H1 (cell line): ENCODE measurements around the gene ZHX3. TPM values are rescaled to one million over a fixed set of nuclear protein-coding genes. Genes with fewer than 3 reads are reported as not detected.
A peak's percentile ranks its signal among the peaks of the same experiment; 100 is the strongest.

ENCODE experiments used
- CTCF ChIA-PET: fragments of 300-600 bp; sonication (Branson Sonifier 250); formaldehyde crosslinking; loops from one replicate; lab custom pipeline; 2021; ENCODE audit not compliant: partially characterized antibody; lab: Charles Lee
- POLR2A ChIA-PET: fragments of 300-600 bp; sonication (Branson Sonifier 250); formaldehyde crosslinking; loops from one replicate; lab custom pipeline; 2021; ENCODE audit warnings: inconsistent platforms; ENCODE audit not compliant: partially characterized antibody; lab: Charles Lee
- DNase-seq, 2 experiments: peaks; one replicate each; pipeline versions ENCODE4 v3.0.0 to v3.0.0-alpha.2; 2010 to 2022; ENCODE audit warnings: low spot score in 2 of 2, low read depth in 1 of 2, mixed read lengths in 1 of 2
- FAIRE-seq: peaks from 2 replicates; lab custom pipeline; 2011; peaks lifted over from hg19 to GRCh38; lab: Jason Lieb, UNC
- H2AFZ ChIP-seq: 2 replicates; pipeline ENCODE4 v1.8.1; 2012; ENCODE audit warnings: low read length, inconsistent platforms
- H2AK5ac ChIP-seq: 2 replicates; pipeline ENCODE4 v1.6.1; 2013; ENCODE audit warnings: low read depth, low read length
- H2BK120ac ChIP-seq: replicated peaks from 2 replicates; pipeline ENCODE3; 2013; ENCODE audit warnings: low read depth, low read length, inconsistent platforms
- H2BK12ac ChIP-seq: 2 replicates; pipeline ENCODE4 v1.6.1; 2013; ENCODE audit warnings: low read depth, low read length
- H2BK15ac ChIP-seq: 2 replicates; pipeline ENCODE4 v1.6.1; 2013; ENCODE audit warnings: low read length
- H2BK20ac ChIP-seq: 2 replicates; pipeline ENCODE4 v1.6.1; 2013; ENCODE audit warnings: low read length
- H2BK5ac ChIP-seq: 2 replicates; pipeline ENCODE4 v1.6.1; 2013; ENCODE audit warnings: low read depth, low read length
- H3K14ac ChIP-seq: 2 replicates; pipeline ENCODE4 v1.6.1; 2013; ENCODE audit warnings: inconsistent platforms; ENCODE audit not compliant: insufficient read length
- H3K18ac ChIP-seq: 2 replicates; pipeline ENCODE4 v1.6.1; 2013; ENCODE audit warnings: low read length; ENCODE audit errors: extremely low read depth
- H3K23ac ChIP-seq: 2 replicates; pipeline ENCODE4 v1.6.1; 2013; ENCODE audit warnings: inconsistent platforms; ENCODE audit not compliant: insufficient read length
- H3K23me2 ChIP-seq: 2 replicates; pipeline ENCODE4 v1.6.1; 2013; ENCODE audit warnings: low read depth, low read length
- H3K27ac ChIP-seq: 2 replicates; pipeline ENCODE4 v1.6.1; 2011; ENCODE audit warnings: low read depth, low read length, inconsistent platforms
- H3K27me3 ChIP-seq, 4 experiments: replicated peaks in 1 of 4; 1 replicate in 1 of 4; 2 replicates in 3 of 4; pipeline versions ENCODE4 v1.6.1 to v1.8.1; 2011 to 2013; ENCODE audit warnings: low read length in 3 of 4, mild to moderate bottlenecking in 3 of 4, inconsistent platforms in 2 of 4, mixed read lengths in 2 of 4, moderate library complexity in 1 of 4; ENCODE audit not compliant: control insufficient read depth in 3 of 4, insufficient read depth in 3 of 4; ENCODE audit errors: extremely low read depth in 1 of 4
- H3K36me3 ChIP-seq, 4 experiments: 2 replicates each; pipeline versions ENCODE4 v1.6.1 to v1.8.1; 2011 to 2013; ENCODE audit warnings: mild to moderate bottlenecking in 4 of 4, low read length in 3 of 4, moderate library complexity in 2 of 4, control low read depth in 1 of 4, inconsistent platforms in 1 of 4; ENCODE audit not compliant: insufficient read depth in 4 of 4, control insufficient read depth in 2 of 4
- H3K4ac ChIP-seq: replicated peaks from 2 replicates; pipeline ENCODE3; 2013; ENCODE audit warnings: low read length, low read depth, mixed read lengths, inconsistent platforms; ENCODE audit not compliant: insufficient read length
- H3K4me1 ChIP-seq, 4 experiments: replicated peaks in 1 of 4; 1 replicate in 1 of 4; 2 replicates in 3 of 4; pipeline versions ENCODE4 v1.6.1 to v1.8.1; 2011 to 2013; ENCODE audit warnings: low read length in 3 of 4, inconsistent platforms in 2 of 4, mixed read lengths in 1 of 4; ENCODE audit not compliant: insufficient read depth in 4 of 4, control insufficient read depth in 3 of 4
- H3K4me2 ChIP-seq, 2 experiments: 2 replicates each; pipeline versions ENCODE4 v1.6.1 to v1.8.1; 2011 to 2013; ENCODE audit warnings: low read depth in 2 of 2, low read length in 2 of 2, control low read depth in 1 of 2, inconsistent platforms in 1 of 2, mild to moderate bottlenecking in 1 of 2; ENCODE audit not compliant: insufficient read depth in 1 of 2
- H3K4me3 ChIP-seq, 4 experiments: fragments of 200-600, 300-600 bp in 1 of 4; sonication (generic), shearing (Covaris generic), sonication (Bioruptor Twin) in 1 of 4; 2 replicates each; pipeline versions ENCODE4 v1.5.1 to v1.8.1; 2011 to 2016; ENCODE audit warnings: low read length in 4 of 4, low read depth in 3 of 4, control low read depth in 2 of 4, inconsistent platforms in 2 of 4, mild to moderate bottlenecking in 2 of 4, mixed read lengths in 1 of 4, moderate library complexity in 1 of 4; ENCODE audit not compliant: insufficient read depth in 2 of 4; ENCODE audit errors: extremely low read depth in 1 of 4
- H3K56ac ChIP-seq: replicated peaks from 2 replicates; pipeline ENCODE3; 2013; ENCODE audit warnings: low read depth, mild to moderate bottlenecking, mixed read lengths, low read length, inconsistent platforms; ENCODE audit not compliant: insufficient read length
- H3K79me1 ChIP-seq: 2 replicates; pipeline ENCODE4 v1.6.1; 2013; ENCODE audit warnings: low read depth, low read length, control low read depth
- H3K79me2 ChIP-seq, 2 experiments: 2 replicates each; pipeline versions ENCODE4 v1.6.1 to v1.8.1; 2012 to 2013; ENCODE audit warnings: low read length in 2 of 2, mild to moderate bottlenecking in 2 of 2, inconsistent platforms in 1 of 2; ENCODE audit not compliant: insufficient read depth in 2 of 2, control insufficient read depth in 1 of 2
- H3K9ac ChIP-seq, 4 experiments: replicated peaks in 1 of 4; 1 replicate in 1 of 4; 2 replicates in 3 of 4; pipeline versions ENCODE4 v1.6.1 to v1.8.1; 2011 to 2013; ENCODE audit warnings: low read depth in 3 of 4, low read length in 3 of 4, control low read depth in 2 of 4, mild to moderate bottlenecking in 2 of 4, moderate library complexity in 2 of 4, inconsistent platforms in 1 of 4; ENCODE audit errors: extremely low read depth in 1 of 4
- H3K9me3 ChIP-seq, 2 experiments: 2 replicates each; pipeline versions ENCODE4 v1.6.1 to v1.8.1; 2012 to 2013; ENCODE audit warnings: mild to moderate bottlenecking in 2 of 2, moderate library complexity in 2 of 2, control low read depth in 1 of 2, inconsistent platforms in 1 of 2, low read depth in 1 of 2, low read length in 1 of 2, mixed read lengths in 1 of 2; ENCODE audit not compliant: insufficient read depth in 2 of 2
- H4K20me1 ChIP-seq, 2 experiments: replicated peaks in 1 of 2; 2 replicates each; pipeline versions ENCODE3 to v1.8.1; 2011 to 2013; ENCODE audit warnings: inconsistent platforms in 2 of 2, low read length in 2 of 2, mild to moderate bottlenecking in 1 of 2; ENCODE audit not compliant: insufficient read depth in 2 of 2, control insufficient read depth in 1 of 2
- H4K5ac ChIP-seq: 2 replicates; pipeline ENCODE4 v1.6.1; 2013; ENCODE audit warnings: low read length, low read depth, mixed read lengths, inconsistent platforms; ENCODE audit not compliant: insufficient read length
- H4K8ac ChIP-seq: 2 replicates; pipeline ENCODE4 v1.8.0; 2013; ENCODE audit warnings: mild to moderate bottlenecking, moderate library complexity, low read length, inconsistent platforms; ENCODE audit not compliant: insufficient read depth; ENCODE audit errors: extremely low read depth
- H4K91ac ChIP-seq: replicated peaks from 2 replicates; pipeline ENCODE3; 2013; ENCODE audit warnings: low read length, mixed read lengths, inconsistent platforms; ENCODE audit not compliant: insufficient read length
- RNF2 ChIP-seq: fragments of 200-900, 300-1000 bp; sonication (generic); IDR thresholded peaks from 2 replicates; pipeline ENCODE4 v1.7.1; 2016; ENCODE audit warnings: borderline replicate concordance, low read depth, mild to moderate bottlenecking, antibody characterized with exemption, low read length; ENCODE audit not compliant: poor library complexity, severe bottlenecking; ENCODE audit errors: missing control alignments
- RXRA ChIP-seq: IDR thresholded peaks from 2 replicates; pipeline ENCODE4 v1.6.1; 2011; ENCODE audit warnings: low read depth, mild to moderate bottlenecking, low read length, moderate library complexity; ENCODE audit not compliant: insufficient read depth
- SAP30 ChIP-seq: fragments of 300-600 bp; sonication (generic); IDR thresholded peaks from 2 replicates; pipeline ENCODE4 v1.7.1; 2012; ENCODE audit warnings: low read length, moderate library complexity, mild to moderate bottlenecking, inconsistent platforms; ENCODE audit not compliant: insufficient read depth, insufficient replicate concordance
- TCF12 ChIP-seq: IDR thresholded peaks from 2 replicates; pipeline ENCODE4 v1.6.1; 2011; ENCODE audit warnings: low read depth, mild to moderate bottlenecking, low read length
- ZNF274 ChIP-seq: IDR thresholded peaks from 2 replicates; pipeline ENCODE4 v1.7.0; 2012; ENCODE audit warnings: low read length, borderline replicate concordance; ENCODE audit errors: extremely low read depth
- WGBS, 2 experiments: shearing (Covaris generic) in 1 of 2; methylation state at CpG; one replicate each; pipeline versions ENCODE4 v1.1.6 to v1.1.7; 2013 to 2015; ENCODE audit warnings: low lambda C conversion rate in 2 of 2, mixed read lengths in 2 of 2, inconsistent platforms in 1 of 2, low coverage in 1 of 2, missing lambda C conversion rate in 1 of 2; ENCODE audit not compliant: insufficient replicate concordance in 2 of 2, insufficient coverage in 1 of 2, insufficient read length in 1 of 2; ENCODE audit errors: extremely low coverage in 1 of 2, missing lambda C conversion rate in 1 of 2; 5-methylcytosine and 5-hydroxymethylcytosine counted together
- polyA plus RNA-seq, 7 experiments: library from polyadenylated mRNA; depleted of rRNA in 3 of 7; stranded (reverse) in 5 of 7; unstranded in 2 of 7; fragments of >200 nt in 5 of 7; fragments of 200-250 nt in 2 of 7; gene quantifications; 1 replicate in 5 of 7; 2 replicates in 1 of 7; 4 replicates in 1 of 7; pipeline versions ENCODE4 v1.2.1 to v1.2.3, GENCODE V29; 2011 to 2013; ENCODE audit warnings: missing spikeins in 2 of 7, mixed read lengths in 2 of 7
- total RNA-seq: library from RNA; stranded (reverse); fragmentation: NEBNext Ultra II Directional; extraction: Animal tissue kit (Norgen Biotek cat#: 25700); gene quantifications from 2 replicates; pipeline ENCODE4 v1.2.1, GENCODE V29; 2021
- TF ChIP-seq, protein P1 (sequence below): IDR thresholded peaks from 2 replicates; pipeline ENCODE4 v1.6.1; 2011; ENCODE audit warnings: low read length, improper control_type of control experiment

The ZHX3 gene
- total and polyA plus RNA-seq, 2 of the 8 experiments (the other 6 are each of a cell fraction or from before 2014, with no cell fraction given): 1.00 to 7.8 TPM

DNA sequence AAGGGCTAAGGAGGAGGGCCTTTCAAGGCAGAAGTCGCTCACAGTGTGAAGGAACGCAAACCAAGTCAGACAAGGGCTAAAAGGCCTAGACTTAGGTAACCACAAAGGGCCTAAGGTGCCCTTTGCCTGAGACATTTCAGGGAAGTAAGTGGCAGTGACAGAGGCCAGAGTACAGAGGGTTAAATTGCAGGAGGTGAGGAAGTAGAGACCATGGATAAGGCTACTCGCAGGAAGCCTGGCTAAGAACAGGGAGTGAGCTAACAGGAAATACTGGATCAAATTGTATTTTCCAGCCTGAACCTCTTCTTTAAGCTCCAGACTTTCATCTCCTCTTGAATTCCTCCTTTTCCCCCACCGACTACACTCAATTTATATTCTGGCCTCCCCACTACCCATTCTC is 16.6 kb downstream of the ZHX3 start:
- H3K23ac ChIP-seq: no peak overlapping the region
- H2BK20ac ChIP-seq: no peak overlapping the region
- FAIRE-seq (no peak), DNase-seq (no peak)
- H2BK5ac ChIP-seq: no peak overlapping the region
- H4K5ac ChIP-seq: no peak overlapping the region
- H3K56ac ChIP-seq: no peak overlapping the region
- H2AK5ac ChIP-seq: no peak overlapping the region
- TF ChIP-seq TCF12 (no peak), RNF2 (no peak), SAP30 (no peak), RXRA (no peak), ZNF274 (no peak)
- TF ChIP-seq, protein P1, sequence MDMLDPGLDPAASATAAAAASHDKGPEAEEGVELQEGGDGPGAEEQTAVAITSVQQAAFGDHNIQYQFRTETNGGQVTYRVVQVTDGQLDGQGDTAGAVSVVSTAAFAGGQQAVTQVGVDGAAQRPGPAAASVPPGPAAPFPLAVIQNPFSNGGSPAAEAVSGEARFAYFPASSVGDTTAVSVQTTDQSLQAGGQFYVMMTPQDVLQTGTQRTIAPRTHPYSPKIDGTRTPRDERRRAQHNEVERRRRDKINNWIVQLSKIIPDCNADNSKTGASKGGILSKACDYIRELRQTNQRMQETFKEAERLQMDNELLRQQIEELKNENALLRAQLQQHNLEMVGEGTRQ: no peak
- H2BK120ac ChIP-seq: no peak overlapping the region
- POLR2A ChIA-PET: no interaction called here
- H3K4ac ChIP-seq: no peak overlapping the region
- CTCF ChIA-PET: interaction anchor here (0.7 kb wide), 1 partner anchor 39 kb away, joined by 3 read pairs; no protein-coding TSS in a partner anchor
- no peak overlapping the region for H3K4me3 ChIP-seq
- H4K91ac ChIP-seq: no peak overlapping the region
- H2AFZ ChIP-seq: no peak overlapping the region
- H3K4me2 ChIP-seq: no peak overlapping the region
- 82 to 100% methylated on average over 1 to 4 of the region's 4 CpGs for WGBS, 2 experiments
- no peak overlapping the region for H3K9ac ChIP-seq
- peaks cover 0 to 3% (median 3%) of the 10 kb centered on the region in 4 experiments; a peak in 3 of 7 replicates for H3K4me1 ChIP-seq
- no peak overlapping the region for H4K8ac ChIP-seq
- 0 out of 2 replicates have a peak overlapping the region, but pooled peaks have one; percentile 46 for H2BK15ac ChIP-seq
- H2BK12ac ChIP-seq: no peak overlapping the region
- H3K14ac ChIP-seq: no peak overlapping the region
- no peak overlapping the region for H3K18ac ChIP-seq
- no peaks in the 10 kb centered on the region for H3K79me2 ChIP-seq
- H3K79me1 ChIP-seq: no peaks in the 10 kb centered on the region
- H3K23me2 ChIP-seq: no peaks in the 10 kb centered on the region; the same call in 1 of the 2 replicates
- no peaks in the 10 kb centered on the region for H4K20me1 ChIP-seq
- no peaks in the 10 kb centered on the region for H3K9me3 ChIP-seq
- H3K27me3 ChIP-seq: no peaks in the 10 kb centered on the region
- H3K27ac ChIP-seq: no peak overlapping the region
- no peaks in the 10 kb centered on the region for H3K36me3 ChIP-seq
